HL-60 (cell line): ENCODE data around the gene WDFY4.

Experiments used
- GABPA ChIP-seq: IDR thresholded peaks from 2 replicates; pipeline ENCODE4 v1.6.1; 2012; ENCODE audit warnings: low read depth
- POLR2AphosphoS5 ChIP-seq: IDR thresholded peaks from 2 replicates; pipeline ENCODE4 v1.6.1; 2012; ENCODE audit warnings: low read depth
- TF ChIP-seq, protein P1 (sequence below): IDR thresholded peaks from one replicate; pipeline ENCODE4 v1.5.1; 2011; ENCODE audit warnings: low read length, control low read depth, inconsistent platforms; ENCODE audit not compliant: insufficient read depth

DNA sequence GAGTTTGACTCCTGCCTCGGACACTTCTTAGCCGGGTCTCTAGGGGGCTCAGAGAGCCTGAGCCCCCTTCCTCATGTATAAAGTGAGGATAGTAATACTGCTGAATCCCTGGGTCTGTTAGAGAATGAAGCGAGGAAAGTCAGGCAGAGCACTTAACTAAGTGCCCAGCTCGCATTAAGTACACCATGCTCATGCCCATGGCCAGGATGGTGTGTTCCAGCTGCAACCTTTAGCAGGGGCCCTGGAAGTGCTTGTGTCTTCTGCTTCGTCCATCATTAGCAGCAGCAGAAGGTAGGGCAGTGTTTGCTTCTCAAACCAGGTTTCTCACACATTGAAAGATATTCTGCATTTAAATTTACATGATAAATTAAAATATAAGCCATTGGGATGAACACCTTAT lies 27.3 kb upstream of the WDFY4 start:
- TF ChIP-seq, protein P1, sequence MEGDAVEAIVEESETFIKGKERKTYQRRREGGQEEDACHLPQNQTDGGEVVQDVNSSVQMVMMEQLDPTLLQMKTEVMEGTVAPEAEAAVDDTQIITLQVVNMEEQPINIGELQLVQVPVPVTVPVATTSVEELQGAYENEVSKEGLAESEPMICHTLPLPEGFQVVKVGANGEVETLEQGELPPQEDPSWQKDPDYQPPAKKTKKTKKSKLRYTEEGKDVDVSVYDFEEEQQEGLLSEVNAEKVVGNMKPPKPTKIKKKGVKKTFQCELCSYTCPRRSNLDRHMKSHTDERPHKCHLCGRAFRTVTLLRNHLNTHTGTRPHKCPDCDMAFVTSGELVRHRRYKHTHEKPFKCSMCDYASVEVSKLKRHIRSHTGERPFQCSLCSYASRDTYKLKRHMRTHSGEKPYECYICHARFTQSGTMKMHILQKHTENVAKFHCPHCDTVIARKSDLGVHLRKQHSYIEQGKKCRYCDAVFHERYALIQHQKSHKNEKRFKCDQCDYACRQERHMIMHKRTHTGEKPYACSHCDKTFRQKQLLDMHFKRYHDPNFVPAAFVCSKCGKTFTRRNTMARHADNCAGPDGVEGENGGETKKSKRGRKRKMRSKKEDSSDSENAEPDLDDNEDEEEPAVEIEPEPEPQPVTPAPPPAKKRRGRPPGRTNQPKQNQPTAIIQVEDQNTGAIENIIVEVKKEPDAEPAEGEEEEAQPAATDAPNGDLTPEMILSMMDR, result no peak
- TF ChIP-seq POLR2AphosphoS5, result no peak
- no peak for TF ChIP-seq GABPA
